K562 (cell line): Measurements from ENCODE around the gene GRIA4. TPM values are rescaled to one million over a fixed set of nuclear protein-coding genes. Genes with fewer than 3 reads are reported as not detected.

Experiments
- ATAC-seq: fragments of 200-7000 bp; cut with Tn5 transposase; 3 replicates; pipeline ENCODE4 v1.9.1; 2020; ENCODE audit warnings: moderate library complexity
- BruUV-seq: library from RNA; stranded (reverse); fragments of 400-500 nt; replicated peaks from 2 replicates; lab custom pipeline; 2021; lab: Mats Ljungman, UMichigan
- CTCF ChIA-PET: fragments of 300-600 bp; formaldehyde crosslinking; extraction: SDS; loops from one replicate; lab custom pipeline; 2021; ENCODE audit warnings: low intra/inter-chr PET ratio; lab: Yijun Ruan, JAX
- POLR2A ChIA-PET: fragments of 300-600, 350-650 bp; sonication (Branson Sonifier 250); formaldehyde crosslinking; extraction: SDS; loops from one replicate; lab custom pipeline; 2021; ENCODE audit warnings: antibody characterized with exemption, inconsistent platforms; lab: Yijun Ruan, JAX
- DNase-seq, 4 experiments: peaks; one replicate each; pipeline versions ENCODE4 v3.0.0 to v3.0.0-alpha.2; 2011 to 2018; ENCODE audit warnings: low spot score in 3 of 4, mixed read lengths in 3 of 4; ENCODE audit errors: extremely low read depth in 1 of 4
- FAIRE-seq: peaks from 2 replicates; lab custom pipeline; 2011; peaks lifted over from hg19 to GRCh38; lab: Jason Lieb, UNC
- H2AFZ ChIP-seq: 2 replicates; pipeline ENCODE4 v1.6.0; 2011; ENCODE audit warnings: low read depth, low read length, control low read depth, inconsistent platforms
- H3K27ac ChIP-seq: fragments of 200-600 bp; 3 replicates; pipeline ENCODE4 v1.8.0; 2011; ENCODE audit warnings: low read depth, mild to moderate bottlenecking, control low read depth, inconsistent platforms, low read length, moderate library complexity, mixed read lengths; ENCODE audit errors: extremely low read depth
- H3K27me3 ChIP-seq, 2 experiments: fragments of 300-600 bp in 1 of 2; 2 replicates in 1 of 2; 3 replicates in 1 of 2; pipeline versions ENCODE4 v1.6.0 to v1.8.0; 2011; ENCODE audit warnings: inconsistent platforms in 2 of 2, low read length in 2 of 2, mild to moderate bottlenecking in 1 of 2, mixed read lengths in 1 of 2, moderate library complexity in 1 of 2; ENCODE audit not compliant: control insufficient read depth in 2 of 2, insufficient read depth in 2 of 2
- H3K36me3 ChIP-seq: fragments of 300-600 bp; 3 replicates; pipeline ENCODE4 v1.8.0; 2011; ENCODE audit warnings: mild to moderate bottlenecking, low read length, inconsistent platforms; ENCODE audit not compliant: control insufficient read depth, insufficient read depth
- H3K4me1 ChIP-seq, 2 experiments: fragments of 200-600 bp in 1 of 2; replicated peaks in 1 of 2; 2 replicates in 1 of 2; 3 replicates in 1 of 2; pipeline versions ENCODE4 v1.5.1 to v1.8.0; 2011; ENCODE audit warnings: inconsistent platforms in 2 of 2, low read length in 2 of 2, mild to moderate bottlenecking in 1 of 2, mixed read lengths in 1 of 2, moderate library complexity in 1 of 2; ENCODE audit not compliant: control insufficient read depth in 2 of 2, insufficient read depth in 2 of 2
- H3K4me2 ChIP-seq: 2 replicates; pipeline ENCODE4 v1.6.1; 2011; ENCODE audit warnings: low read length, control low read depth, inconsistent platforms, mixed read lengths; ENCODE audit not compliant: insufficient read depth
- H3K4me3 ChIP-seq: fragments of 200-600 bp; sonication (generic), shearing (Covaris generic); 2 replicates; pipeline ENCODE4 v1.5.1; 2016; ENCODE audit warnings: control low read depth, inconsistent platforms
- H3K79me2 ChIP-seq: fragments of 200-600 bp; 3 replicates; pipeline ENCODE4 v1.8.0; 2011; ENCODE audit warnings: low read length, inconsistent platforms; ENCODE audit not compliant: control insufficient read depth, insufficient read depth
- H3K9ac ChIP-seq, 2 experiments: 2 replicates each; pipeline versions ENCODE4 v1.6.0 to v1.6.1; 2011; ENCODE audit warnings: low read depth in 2 of 2, low read length in 2 of 2, control low read depth in 1 of 2, inconsistent platforms in 1 of 2, mild to moderate bottlenecking in 1 of 2, mixed read lengths in 1 of 2; ENCODE audit not compliant: insufficient read depth in 1 of 2
- H3K9me1 ChIP-seq: one replicate; pipeline ENCODE4 v1.6.0; 2011; ENCODE audit warnings: inconsistent platforms, mild to moderate bottlenecking, low read length, moderate library complexity; ENCODE audit not compliant: control insufficient read depth, insufficient read depth
- H3K9me3 ChIP-seq: replicated peaks from 2 replicates; pipeline ENCODE4 v1.5.1; 2011; ENCODE audit warnings: low read depth, low read length, inconsistent platforms; ENCODE audit not compliant: control insufficient read depth, insufficient read depth
- H4K20me1 ChIP-seq: replicated peaks from 2 replicates; pipeline ENCODE4 v1.6.1; 2011; ENCODE audit warnings: low read length, inconsistent platforms, mixed read lengths; ENCODE audit not compliant: control insufficient read depth, insufficient read depth
- BDP1 ChIP-seq: IDR thresholded peaks from 3 replicates; pipeline ENCODE4 v1.6.1; 2011; ENCODE audit not compliant: insufficient read length, insufficient read depth
- ZNF354B ChIP-seq: fragments of 250-450 bp; sonication (Bioruptor Pico); IDR thresholded peaks from 2 replicates; pipeline ENCODE4 v1.4.0; 2020
- ZNF79 ChIP-seq: fragments of 250-450 bp; sonication (Bioruptor Pico); IDR thresholded peaks from 2 replicates; pipeline ENCODE4 v1.4.0; 2020; ENCODE audit warnings: low read depth, mild to moderate bottlenecking, moderate library complexity
- WGBS: fragments of 100-300 bp; shearing (Covaris generic); methylation state at CpG from one replicate; pipeline ENCODE4 v1.1.6; 2016; ENCODE audit warnings: low coverage, mixed read lengths; ENCODE audit not compliant: insufficient coverage; ENCODE audit errors: missing lambda C conversion rate; 5-methylcytosine and 5-hydroxymethylcytosine counted together
- in situ Hi-C: fragments of 300-500 bp; cut with MboI; formaldehyde crosslinking; loops from 4 replicates; pipeline ENCODE4 v1.15.0; 2018; ENCODE audit warnings: inconsistent platforms, mixed read lengths
- intact Hi-C: fragments of 100-400 bp; cut with micrococcal nuclease; formaldehyde crosslinking; loops from 2 replicates; pipeline ENCODE4 v1.14.2; 2022
- polyA plus RNA-seq, 8 experiments: library from polyadenylated mRNA; depleted of rRNA in 4 of 8; stranded (reverse) in 5 of 8; unstranded in 3 of 8; fragments of >200 nt; fragmentation: Nextera tagmentation in 2 of 8; fragmentation: Illumina TruSeq in 1 of 8; extraction: Ambion mirVana in 2 of 8; extraction: Trizol in 1 of 8; gene quantifications; 2 replicates each; pipeline versions ENCODE4 v1.2.1 to v1.2.3, GENCODE V29; 2011 to 2014; ENCODE audit warnings: inconsistent platforms in 1 of 8, missing spikeins in 1 of 8
- total RNA-seq, 7 experiments: library from RNA; depleted of rRNA in 6 of 7; stranded (reverse); fragments of >200 nt in 6 of 7; fragmentation: Illumina TruSeq in 2 of 7; extraction: Trizol in 2 of 7; gene quantifications; 2 replicates each; pipeline versions ENCODE4 v1.2.1 to v1.2.3, GENCODE V29; 2011 to 2021; ENCODE audit warnings: low replicate concordance in 1 of 7
- TF ChIP-seq, protein P1 (sequence below): fragments of 250-450 bp; sonication (Bioruptor Pico); IDR thresholded peaks from 2 replicates; pipeline ENCODE4 v1.4.0; 2020; ENCODE audit warnings: mild to moderate bottlenecking, moderate library complexity

Gene GRIA4
- total and polyA plus RNA-seq, 9 of the 15 experiments (the other 6 are each of a cell fraction or from before 2014, with no cell fraction given) = not detected

DNA sequence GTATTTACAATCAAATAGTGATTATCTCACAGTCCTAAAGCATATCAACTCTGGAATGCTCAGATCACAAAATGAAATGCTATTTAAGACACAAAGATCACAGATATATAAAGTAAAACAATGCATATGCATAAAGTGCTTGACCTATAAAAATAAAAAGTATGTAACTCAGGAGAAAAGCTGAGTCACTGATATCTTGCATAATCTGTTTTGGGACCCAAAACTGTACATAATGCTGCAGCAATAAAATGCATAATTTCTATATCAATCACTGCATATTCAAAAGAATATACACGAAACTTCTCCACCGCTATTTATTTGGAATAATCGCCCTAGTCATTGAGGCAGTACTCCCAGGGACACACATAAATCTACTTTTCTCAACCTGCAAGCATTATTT, 34.9 kb upstream of the GRIA4 start:
- Histone ChIP-seq H3K4me2 (no peak overlapping the region), H3K27me3 (no peaks in the 10 kb centered on the region), H3K27ac (no peak overlapping the region), H3K9me3 (no peaks in the 10 kb centered on the region), H4K20me1 (no peaks in the 10 kb centered on the region)
- intact Hi-C loops = no loop called here
- POLR2A ChIA-PET = no interaction called here
- no TSS peak for BruUV-seq
- no peak for DNase-seq
- TF ChIP-seq ZNF354B (no peak), BDP1 (no peak), ZNF79 (CRISPR knock-in tag) (no peak)
- TF ChIP-seq, protein P1, sequence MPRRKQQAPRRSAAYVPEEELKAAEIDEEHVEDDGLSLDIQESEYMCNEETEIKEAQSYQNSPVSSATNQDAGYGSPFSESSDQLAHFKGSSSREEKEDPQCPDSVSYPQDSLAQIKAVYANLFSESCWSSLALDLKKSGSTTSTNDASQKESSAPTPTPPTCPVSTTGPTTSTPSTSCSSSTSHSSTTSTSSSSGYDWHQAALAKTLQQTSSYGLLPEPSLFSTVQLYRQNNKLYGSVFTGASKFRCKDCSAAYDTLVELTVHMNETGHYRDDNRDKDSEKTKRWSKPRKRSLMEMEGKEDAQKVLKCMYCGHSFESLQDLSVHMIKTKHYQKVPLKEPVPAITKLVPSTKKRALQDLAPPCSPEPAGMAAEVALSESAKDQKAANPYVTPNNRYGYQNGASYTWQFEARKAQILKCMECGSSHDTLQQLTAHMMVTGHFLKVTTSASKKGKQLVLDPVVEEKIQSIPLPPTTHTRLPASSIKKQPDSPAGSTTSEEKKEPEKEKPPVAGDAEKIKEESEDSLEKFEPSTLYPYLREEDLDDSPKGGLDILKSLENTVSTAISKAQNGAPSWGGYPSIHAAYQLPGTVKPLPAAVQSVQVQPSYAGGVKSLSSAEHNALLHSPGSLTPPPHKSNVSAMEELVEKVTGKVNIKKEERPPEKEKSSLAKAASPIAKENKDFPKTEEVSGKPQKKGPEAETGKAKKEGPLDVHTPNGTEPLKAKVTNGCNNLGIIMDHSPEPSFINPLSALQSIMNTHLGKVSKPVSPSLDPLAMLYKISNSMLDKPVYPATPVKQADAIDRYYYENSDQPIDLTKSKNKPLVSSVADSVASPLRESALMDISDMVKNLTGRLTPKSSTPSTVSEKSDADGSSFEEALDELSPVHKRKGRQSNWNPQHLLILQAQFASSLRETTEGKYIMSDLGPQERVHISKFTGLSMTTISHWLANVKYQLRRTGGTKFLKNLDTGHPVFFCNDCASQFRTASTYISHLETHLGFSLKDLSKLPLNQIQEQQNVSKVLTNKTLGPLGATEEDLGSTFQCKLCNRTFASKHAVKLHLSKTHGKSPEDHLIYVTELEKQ (CRISPR knock-in tag) = no peak
- TF ChIP-seq, all 486 proteins: peak for 0
- Histone ChIP-seq H2AFZ (no peak overlapping the region), H3K36me3 (no peaks in the 10 kb centered on the region), H3K9ac (no peak overlapping the region), H3K4me3 (no peak overlapping the region), H3K4me1 (no peaks in the 10 kb centered on the region), H3K79me2 (no peaks in the 10 kb centered on the region), H3K9me1 (no peaks in the 10 kb centered on the region)
- ATAC-seq (no peak), FAIRE-seq (no peak)
- 3% methylated on average over 3 of the region's 3 CpGs for WGBS
- in situ Hi-C loops = no loop called here
- CTCF ChIA-PET = no interaction called here
